Ishikawa (cell line): ENCODE data around the gene MGMT.

ENCODE experiments used
- CEBPB ChIP-seq: IDR thresholded peaks from 2 replicates; pipeline ENCODE4 v1.6.1; 2012
- EGR1 ChIP-seq: IDR thresholded peaks from 2 replicates; pipeline ENCODE4 v1.6.1; 2012
- EP300 ChIP-seq: IDR thresholded peaks from 2 replicates; pipeline ENCODE4 v1.6.1; 2012; ENCODE audit warnings: borderline replicate concordance
- FOXM1 ChIP-seq: IDR thresholded peaks from 2 replicates; pipeline ENCODE4 v1.6.1; 2012; ENCODE audit warnings: low read depth, borderline replicate concordance
- MAX ChIP-seq: IDR thresholded peaks from 2 replicates; pipeline ENCODE4 v1.6.1; 2012
- NFIC ChIP-seq: IDR thresholded peaks from 2 replicates; pipeline ENCODE4 v1.6.1; 2012
- RAD21 ChIP-seq: IDR thresholded peaks from 2 replicates; pipeline ENCODE4 v1.6.1; 2012; ENCODE audit warnings: low read depth
- REST ChIP-seq: IDR thresholded peaks from 2 replicates; pipeline ENCODE4 v1.6.1; 2012; ENCODE audit warnings: low read depth, mild to moderate bottlenecking
- TAF1 ChIP-seq: IDR thresholded peaks from 2 replicates; pipeline ENCODE4 v1.6.1; 2012; ENCODE audit warnings: low read depth, mild to moderate bottlenecking
- USF1 ChIP-seq: IDR thresholded peaks from 2 replicates; pipeline ENCODE4 v1.6.1; 2012
- ZBTB7A ChIP-seq: IDR thresholded peaks from 2 replicates; pipeline ENCODE4 v1.6.1; 2012; ENCODE audit warnings: low read depth

- TF ChIP-seq EP300, result no peak
- TF ChIP-seq TAF1, result no peak
- no peak for TF ChIP-seq RAD21
- TF ChIP-seq NFIC, result no peak
- TF ChIP-seq FOXM1, result no peak
- no peak for TF ChIP-seq EGR1
- TF ChIP-seq ZBTB7A, result no peak
- TF ChIP-seq CEBPB, result no peak
- no peak for TF ChIP-seq REST
- TF ChIP-seq USF1, result no peak
- no peak for TF ChIP-seq MAX
These were observed 16.6 kb upstream of the MGMT start for GRCh38 chr10:129450391-129450790.
